Right ventricle myocardium inferior (tissue), 1 donor: ENCODE data around the gene OR5AC2. TPM values are rescaled to one million over a fixed set of nuclear protein-coding genes. Genes with fewer than 3 reads are reported as not detected.

Source experiments
- ATAC-seq: fragments of 200-7000 bp; cut with Tn5 transposase; one replicate; pipeline ENCODE4 v1.9.1; 2020; ENCODE audit warnings: mild to moderate bottlenecking, moderate library complexity
- DNase-seq: peaks from one replicate; pipeline ENCODE4 v3.0.0; 2021; ENCODE audit errors: missing footprints
- intact Hi-C: fragments of 100-400 bp; cut with DNase I; formaldehyde crosslinking; loops from one replicate; pipeline ENCODE4 v1.11.0; 2022
- total RNA-seq: library from RNA; stranded (reverse); fragmentation: NEBNext Ultra II Directional; extraction: Animal tissue kit (Norgen Biotek cat#: 25700); gene quantifications from one replicate; pipeline ENCODE4 v1.2.1, GENCODE V29; 2021
- donor health status: DM: no; HTN: yes; CAD: no; lungs with severe emphysema.

OR5AC2 gene
- total RNA-seq, 1 donor from 2014 or later = not detected

DNA sequence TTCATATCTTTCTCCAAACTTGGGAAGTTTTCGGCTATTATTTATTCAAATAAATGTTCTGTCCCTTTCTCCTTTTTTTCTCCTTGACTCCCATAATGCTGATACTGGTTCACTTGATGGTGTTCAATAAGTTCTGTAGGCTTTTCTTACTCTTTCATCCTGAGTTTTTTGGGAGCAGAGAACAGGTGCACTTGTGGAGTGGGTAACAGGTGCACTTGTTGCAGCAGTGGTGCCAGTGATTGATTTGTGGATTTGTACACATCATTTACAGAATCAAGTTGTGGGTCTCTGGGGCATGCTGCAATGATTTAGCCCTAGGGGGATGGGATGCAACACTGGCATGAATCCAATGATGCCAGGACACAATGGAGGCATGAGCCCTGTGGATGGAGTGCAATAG lies 28.7 kb downstream of the OR5AC2 start:
- intact Hi-C loops = no loop called here
- DNase-seq = no peak

GRCh38 chr3:98130421-98130820 lies 43.4 kb downstream of the OR5AC2 start, which contains the start of gene OR5H1:
Gene OR5H1 (plus strand): TSS chr3:98130721. CDS start chr3:98132698, 1,977 bp downstream.
- DNase-seq = no peak
- intact Hi-C loops = no loop called here
- ATAC-seq = no peak

More for the DNA sequence above, 28.7 kb downstream of the OR5AC2 start:
- no peak for ATAC-seq

GRCh38 chr3:98136631-98137030 lies 49.7 kb downstream of the OR5AC2 start:
- intact Hi-C loops = no loop called here
- ATAC-seq (no peak), DNase-seq (no peak)

Other genes with a start within 250 kb of the OR5AC2 start
- 13.2 TPM for gene RIOX2, start 114.7 kb upstream of the OR5AC2 start, total RNA-seq
- not detected for gene GABRR3, start 51.9 kb upstream of the OR5AC2 start, total RNA-seq
- not detected for gene OR5H1, start 43.5 kb downstream of the OR5AC2 start, total RNA-seq
- not detected for gene OR5H14, start 60.3 kb downstream of the OR5AC2 start, total RNA-seq
- gene OR5H15, start 79.5 kb downstream of the OR5AC2 start, total RNA-seq = not detected
- gene OR5H6, start 177.1 kb downstream of the OR5AC2 start, total RNA-seq = not detected
- not detected for gene OR5H2, start 195.3 kb downstream of the OR5AC2 start, total RNA-seq